ENCODE data around the gene CAMTA1.
A peak's percentile ranks its signal among the peaks of the same experiment; 100 is the strongest.

Gene CAMTA1

DNA sequence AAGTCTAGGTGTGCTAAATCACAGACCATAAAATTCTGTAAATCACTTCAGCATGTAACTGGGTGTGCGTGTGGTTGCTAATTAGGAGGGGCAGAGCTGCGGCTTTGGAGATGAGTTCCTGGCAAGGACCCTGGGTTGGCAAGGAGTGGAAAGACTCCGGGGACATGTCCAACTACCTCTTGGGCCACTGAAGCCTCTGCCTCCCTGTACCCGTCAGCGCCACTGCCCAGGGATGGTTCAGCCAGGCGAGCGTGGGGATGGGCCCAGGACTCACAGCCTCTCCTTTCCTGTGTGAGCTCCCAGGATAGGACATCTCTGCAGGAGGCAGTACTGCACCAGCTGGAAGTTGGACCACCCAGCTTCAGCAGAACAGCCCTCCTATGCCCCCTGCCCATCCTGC, 599.4 kb downstream of the CAMTA1 start:
- DNase-seq (ENCODE audit: low read depth), result no peak
- H3K4me3 ChIP-seq (ENCODE audit: low read depth, low read length), result no peak overlapping the region

- DNase-seq (ENCODE audit: low read depth), result no peak
- H3K4me3 ChIP-seq (ENCODE audit: low read depth, low read length), result no peak overlapping the region
Observed at GRCh38 chr1:7385471-7386225, 600.4 kb downstream of the CAMTA1 start.

DNA sequence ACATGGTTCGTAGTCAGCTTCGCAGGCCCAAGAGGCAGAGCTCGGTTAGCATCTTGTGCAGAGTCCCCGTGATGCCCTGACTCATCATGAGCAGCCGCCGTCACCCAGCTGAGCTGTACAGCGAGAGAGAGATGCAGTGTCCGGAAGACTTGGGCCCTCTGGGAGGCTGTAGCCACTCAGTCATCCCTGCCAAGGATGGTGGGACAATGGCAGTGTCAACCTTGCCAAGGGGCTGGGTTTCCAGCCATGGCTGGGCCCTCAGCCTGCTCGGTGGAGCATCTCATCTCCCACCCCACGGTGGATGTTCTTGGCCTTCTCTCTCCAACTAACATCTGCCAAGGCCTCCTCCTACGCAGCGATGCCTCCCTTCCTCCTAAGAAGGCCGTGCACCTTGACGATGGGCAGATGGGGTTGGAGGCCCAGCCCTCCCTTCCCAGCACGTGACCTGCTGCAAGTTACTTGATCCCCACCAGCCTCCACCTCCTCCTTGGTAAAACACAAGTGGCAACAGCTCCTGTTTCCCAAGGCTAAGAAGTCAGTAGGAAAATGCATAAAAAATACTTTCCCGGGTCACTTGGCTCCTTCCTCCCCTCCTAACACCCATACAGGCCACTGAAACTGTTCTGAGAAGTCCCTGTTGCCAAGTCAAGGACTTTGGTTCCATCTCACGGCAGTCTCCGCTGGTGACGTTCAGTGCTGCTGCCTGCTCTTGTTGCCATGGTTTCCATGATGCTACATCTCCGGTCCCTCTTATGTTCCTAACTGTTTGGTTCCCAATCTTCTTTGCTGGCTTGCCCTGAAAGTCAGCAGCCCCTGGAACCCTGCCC, 601.2 kb downstream of the CAMTA1 start:
- no peak for DNase-seq (ENCODE audit: low read depth)
- no peak overlapping the region for H3K4me3 ChIP-seq (ENCODE audit: low read depth, low read length)

DNA sequence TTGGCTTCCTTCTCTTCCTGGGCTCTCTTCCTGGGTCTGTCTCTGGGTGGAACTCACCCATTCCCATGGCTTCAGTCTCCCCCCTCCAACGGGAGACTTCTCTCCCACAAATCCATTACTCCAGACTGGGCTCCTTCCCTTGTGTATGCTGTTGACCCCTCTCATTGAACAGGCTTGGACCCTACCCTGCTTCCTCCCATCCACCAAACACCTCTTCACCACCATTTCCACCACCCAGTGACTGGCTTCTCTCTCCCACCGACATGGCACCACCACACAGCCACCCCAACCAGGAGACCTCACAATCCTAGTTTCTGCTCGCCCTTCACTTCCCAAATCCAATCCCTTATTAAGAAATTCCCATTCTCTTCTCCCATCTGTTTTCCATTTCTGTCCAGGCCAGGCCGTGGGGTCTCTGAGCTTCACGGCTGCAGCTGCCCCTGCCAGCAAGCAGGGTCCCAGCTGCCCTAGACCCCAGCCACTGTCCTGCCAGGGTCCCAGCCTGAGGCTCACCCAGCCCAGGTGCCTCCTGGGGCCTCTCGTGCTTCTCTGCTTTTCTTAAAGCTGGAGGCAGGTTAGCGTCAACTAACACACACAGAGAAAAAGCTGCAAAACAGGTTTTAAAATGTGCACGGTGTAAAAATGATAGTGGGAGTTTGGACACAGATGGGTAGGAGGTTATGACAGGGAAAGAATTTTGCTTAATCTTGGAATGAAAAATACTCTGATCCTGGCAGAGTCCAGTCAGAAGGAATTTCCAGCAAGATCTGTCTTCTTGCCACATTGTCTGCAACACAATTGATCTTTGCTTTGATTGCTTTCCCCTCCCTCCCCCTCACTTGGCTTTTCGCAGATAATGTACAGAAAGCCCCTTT, 602.0 kb downstream of the CAMTA1 start:
- no peak overlapping the region for H3K4me3 ChIP-seq (ENCODE audit: low read depth, low read length)
- no peak for DNase-seq (ENCODE audit: low read depth)

- H3K4me3 ChIP-seq (ENCODE audit: low read depth, low read length), result no peak overlapping the region
- DNase-seq (ENCODE audit: low read depth), result no peak
Observed at GRCh38 chr1:7388141-7388487, 602.9 kb downstream of the CAMTA1 start.

DNA sequence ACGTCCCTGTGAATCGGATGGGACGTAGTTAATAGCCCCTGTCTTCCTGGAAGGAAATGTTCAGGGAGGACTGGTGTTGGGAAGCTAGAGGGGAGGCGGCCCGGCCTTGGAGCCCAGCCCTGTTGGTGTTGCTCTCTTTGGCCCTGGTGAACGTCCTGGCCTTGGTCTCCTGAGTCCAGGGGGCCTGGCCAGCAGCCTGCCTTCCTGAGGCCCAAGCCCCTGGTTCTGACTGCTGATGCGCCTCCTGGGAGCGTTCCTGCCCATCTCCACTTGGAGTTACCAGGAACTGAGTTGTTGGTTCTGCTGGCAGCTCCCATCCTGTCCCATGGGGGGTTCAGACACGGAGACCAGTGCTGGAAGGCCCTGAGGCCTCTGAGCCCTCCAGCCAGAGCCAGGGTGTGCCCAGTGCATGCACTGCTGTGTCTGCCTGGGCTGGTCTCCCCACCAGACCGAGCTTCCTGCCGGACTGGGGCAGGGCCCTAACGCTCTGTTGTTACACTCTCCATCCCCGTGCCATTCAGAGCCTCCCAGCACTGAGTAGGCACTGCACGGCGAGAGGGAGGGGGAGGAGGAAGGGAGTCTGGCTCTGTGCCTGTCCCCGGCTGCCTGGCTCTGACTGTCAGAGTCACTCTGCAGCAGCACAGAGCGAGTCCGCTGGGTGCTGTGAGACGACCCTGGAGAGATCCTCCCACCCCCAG, 603.4 kb downstream of the CAMTA1 start:
- no peak for DNase-seq (ENCODE audit: low read depth)

DNA sequence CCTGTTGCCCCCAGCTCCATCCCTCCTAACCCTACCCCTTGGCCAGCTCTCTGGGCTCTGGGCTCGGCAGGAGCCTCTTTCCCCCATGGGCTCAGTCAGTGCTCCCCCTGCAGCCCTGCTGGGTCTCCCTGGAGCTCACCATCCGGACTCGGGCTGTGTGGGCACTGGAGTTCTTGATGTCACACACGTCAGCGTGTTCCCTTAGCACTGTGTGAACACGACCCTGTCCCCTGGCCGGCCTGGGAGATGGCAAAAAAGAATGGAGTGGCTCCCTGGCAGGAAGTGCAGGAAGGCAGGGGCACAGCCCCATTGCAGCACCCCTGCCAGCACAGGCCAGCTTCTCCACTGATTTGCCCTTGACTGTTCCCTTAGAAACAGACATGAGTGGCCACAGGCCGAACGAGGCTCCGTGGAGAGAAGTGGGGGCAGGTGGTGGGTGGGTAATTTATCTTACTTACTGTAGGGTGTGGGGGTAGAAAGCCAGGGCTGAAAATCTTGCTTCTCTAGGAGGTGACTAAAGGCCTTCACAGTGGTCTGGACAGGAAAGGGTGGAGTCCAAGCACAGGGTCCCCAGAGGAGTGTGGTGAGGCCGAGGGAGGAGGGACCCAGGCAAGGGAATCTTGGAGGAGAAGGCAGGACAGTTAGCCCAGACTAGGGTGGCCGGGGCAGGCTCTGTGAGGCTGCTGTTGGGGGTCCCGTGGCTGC, 604.1 kb downstream of the CAMTA1 start:
- peak; percentile 36 for DNase-seq (ENCODE audit: low read depth)

More for the DNA sequence above, 603.4 kb downstream of the CAMTA1 start:
- no peak overlapping the region for H3K4me3 ChIP-seq (ENCODE audit: low read depth, low read length)

DNA sequence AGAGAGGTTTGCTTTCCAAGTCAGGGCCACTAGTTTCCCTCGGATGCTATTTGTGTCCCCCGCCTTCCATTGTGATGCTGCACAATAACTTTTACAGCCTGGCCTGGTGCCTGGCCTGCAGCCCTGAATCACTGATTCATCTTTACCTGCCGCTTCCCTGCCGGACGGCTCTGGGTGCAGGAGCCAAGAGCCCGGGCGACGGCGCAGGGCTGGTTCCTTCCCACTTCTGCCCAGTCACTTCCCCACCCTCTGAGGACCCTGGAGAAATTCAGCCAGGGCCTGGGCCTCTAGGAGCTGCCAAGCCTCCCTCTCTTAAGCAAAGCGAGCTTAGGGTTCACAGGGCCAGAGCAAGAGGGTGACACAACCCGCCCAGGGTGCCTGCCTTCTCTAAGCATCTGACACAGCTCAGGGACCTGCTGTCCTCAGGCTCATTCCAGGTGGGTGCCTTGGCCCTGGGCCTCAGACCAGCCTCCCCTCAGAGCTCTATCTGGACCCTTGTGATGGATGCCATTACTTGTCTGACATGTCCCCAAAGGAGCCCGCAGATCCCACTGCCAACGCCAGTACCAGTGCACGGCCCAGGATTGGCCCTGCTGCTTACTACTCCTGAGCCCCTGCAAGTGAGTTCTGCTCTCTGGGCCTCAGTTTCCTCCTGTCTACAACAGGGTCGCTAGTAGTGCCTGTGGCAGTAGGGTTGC, 604.8 kb downstream of the CAMTA1 start:
- no peak overlapping the region for H3K4me3 ChIP-seq (ENCODE audit: low read depth, low read length)
- DNase-seq (ENCODE audit: low read depth), result no peak

More for the DNA sequence above, 604.1 kb downstream of the CAMTA1 start:
- no peak overlapping the region for H3K4me3 ChIP-seq (ENCODE audit: low read depth, low read length)

DNA sequence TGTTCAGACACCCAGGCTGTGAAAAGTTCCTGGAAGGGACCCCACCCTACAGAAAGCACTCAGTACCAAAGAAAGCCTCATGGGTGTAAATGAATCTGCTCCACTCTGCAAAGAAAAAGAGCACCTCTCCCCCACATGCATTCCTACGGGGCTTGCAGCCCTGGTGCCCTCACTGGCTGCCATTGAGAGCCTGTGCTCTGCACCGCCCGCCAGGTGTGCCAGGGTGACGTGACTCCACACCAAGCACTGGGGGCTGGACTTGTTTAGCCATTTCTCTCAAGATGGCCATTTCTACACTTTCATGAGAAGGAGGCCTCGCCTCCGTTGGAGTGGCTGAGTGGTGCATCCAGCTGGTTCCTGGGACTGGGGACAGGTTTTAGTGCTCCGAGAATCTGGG, 605.3 kb downstream of the CAMTA1 start:
- no peak overlapping the region for H3K4me3 ChIP-seq (ENCODE audit: low read depth, low read length)
- DNase-seq (ENCODE audit: low read depth), result no peak

- DNase-seq (ENCODE audit: low read depth), result no peak
- H3K4me3 ChIP-seq (ENCODE audit: low read depth, low read length), result no peak overlapping the region
Observed at GRCh38 chr1:7393136-7393535, 607.9 kb downstream of the CAMTA1 start.

- no peak overlapping the region for H3K4me3 ChIP-seq (ENCODE audit: low read depth, low read length)
- no peak for DNase-seq (ENCODE audit: low read depth)
Observed at GRCh38 chr1:7395251-7395650, 610.0 kb downstream of the CAMTA1 start.

- no peak for DNase-seq (ENCODE audit: low read depth)
- no peak overlapping the region for H3K4me3 ChIP-seq (ENCODE audit: low read depth, low read length)
Observed at GRCh38 chr1:7398982-7399381, 613.7 kb downstream of the CAMTA1 start.

GRCh38 chr1:7399514-7400125, 614.4 kb downstream of the CAMTA1 start:
- no peak overlapping the region for H3K4me3 ChIP-seq (ENCODE audit: low read depth, low read length)

DNA sequence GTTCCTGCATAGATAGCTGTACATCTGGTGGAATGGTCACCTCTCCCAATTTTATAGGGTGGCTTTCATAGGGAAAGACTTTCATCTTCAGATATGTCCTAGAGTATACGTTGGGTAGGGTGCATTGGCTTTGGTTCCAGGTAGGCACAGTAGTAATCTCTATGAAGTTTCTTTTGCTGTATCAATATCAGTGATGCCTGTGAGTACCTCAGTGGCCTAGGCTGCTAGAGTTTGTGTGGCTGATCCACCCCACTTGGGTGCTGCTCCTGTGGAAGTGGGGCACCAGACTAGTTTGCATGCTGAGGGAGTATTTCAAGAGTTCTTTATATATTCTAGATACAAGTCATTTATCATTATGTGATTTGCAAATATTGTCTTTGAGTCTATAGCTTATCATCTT, 615.3 kb downstream of the CAMTA1 start:
- DNase-seq (ENCODE audit: low read depth), result no peak
- H3K4me3 ChIP-seq (ENCODE audit: low read depth, low read length), result no peak overlapping the region

More at GRCh38 chr1:7399514-7400125, 614.4 kb downstream of the CAMTA1 start:
- no peak for DNase-seq (ENCODE audit: low read depth)

DNA sequence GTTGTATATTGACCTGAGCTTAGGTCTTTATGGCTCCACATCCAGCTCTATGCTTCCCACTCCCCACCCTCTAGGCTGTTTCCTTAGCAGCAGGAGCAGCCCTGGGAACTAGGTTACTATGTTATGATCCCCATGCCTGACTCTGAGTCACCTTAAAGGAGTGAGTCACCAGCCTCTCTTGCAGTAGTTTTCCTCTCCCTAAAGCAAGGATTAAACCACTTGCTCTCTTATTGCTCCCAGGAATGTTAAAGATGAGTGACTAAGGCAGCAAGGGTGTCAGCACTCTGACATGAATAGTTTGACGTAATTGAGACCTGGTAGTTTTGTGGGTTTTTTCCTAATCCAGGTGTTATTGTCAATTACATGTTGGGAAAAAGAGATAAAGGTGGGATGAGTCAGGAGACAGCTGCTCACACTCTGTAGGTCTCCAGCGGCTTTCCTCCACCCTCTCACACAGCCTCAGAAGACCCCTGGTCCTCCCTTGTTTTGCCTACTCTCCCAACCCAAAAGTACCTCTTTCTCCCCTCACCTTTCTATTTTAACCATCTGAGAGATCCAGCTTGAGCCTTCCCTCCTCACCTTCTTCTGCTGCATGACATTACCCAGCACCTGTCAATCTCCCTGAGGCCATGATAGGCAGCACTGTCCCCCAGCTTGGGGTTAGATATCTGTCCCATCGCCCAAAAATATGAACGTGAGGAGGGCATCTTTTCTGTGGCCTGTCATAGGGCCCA, 616.7 kb downstream of the CAMTA1 start:
- no peak overlapping the region for H3K4me3 ChIP-seq (ENCODE audit: low read depth, low read length)
- peak; percentile 99 for DNase-seq (ENCODE audit: low read depth)

DNA sequence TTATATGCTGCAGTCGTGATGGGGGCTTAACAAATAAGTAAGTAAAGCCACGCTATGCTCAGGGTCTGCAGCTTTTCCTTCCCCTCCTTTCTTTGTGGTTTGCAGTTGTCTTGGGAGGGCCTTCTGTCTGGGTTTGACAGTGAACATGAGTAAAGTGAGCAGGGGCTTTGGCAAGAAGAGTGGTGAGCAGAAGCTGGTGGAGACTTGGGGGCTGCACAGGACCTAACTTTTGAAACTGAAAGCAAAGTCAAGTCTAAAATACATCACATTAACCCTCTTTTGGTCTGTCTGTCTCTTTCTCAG, 617.2 kb downstream of the CAMTA1 start:
- DNase-seq (ENCODE audit: low read depth), result no peak
- H3K4me3 ChIP-seq (ENCODE audit: low read depth, low read length), result no peak overlapping the region

- no peak overlapping the region for H3K4me3 ChIP-seq (ENCODE audit: low read depth, low read length)
- no peak for DNase-seq (ENCODE audit: low read depth)
Observed at GRCh38 chr1:7403265-7404045, 618.2 kb downstream of the CAMTA1 start.
